ENCODE measurements around the gene TBC1D4. TPM values are rescaled to one million over a fixed set of nuclear protein-coding genes. Genes with fewer than 3 reads are reported as not detected.

Gene TBC1D4
- total and polyA plus RNA-seq, 2 experiments from 2014 or later, result 18.7 to 38.2 TPM

DNA sequence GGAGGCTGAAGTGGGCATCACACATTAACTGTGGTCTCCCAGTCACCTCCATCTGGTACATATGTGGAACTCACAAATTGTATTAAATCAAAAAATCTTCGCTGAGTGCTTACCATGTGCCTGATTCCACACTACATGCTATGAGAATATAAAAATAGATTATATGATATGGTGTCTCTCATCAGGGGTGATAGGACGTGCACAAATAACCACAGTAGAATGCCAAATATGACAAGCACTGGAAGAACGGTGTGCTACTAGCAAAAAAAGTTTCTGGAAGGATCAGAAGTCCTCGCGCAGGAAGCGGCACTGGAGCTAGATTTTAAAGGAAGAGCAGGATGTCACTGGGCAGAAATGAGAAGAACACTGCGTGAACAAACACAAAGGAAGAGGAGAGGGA is 62.3 kb downstream of the TBC1D4 start:
- H3K79me2 ChIP-seq (replicated peaks; ENCODE audit: insufficient read depth), result peaks cover 14% of the 10 kb centered on the region
- Mint-ChIP-seq H3K4me1 (peaks cover 19% of the 10 kb centered on the region), H3K9me3 (no peaks in the 10 kb centered on the region), H3K27ac (no peak overlapping the region), H3K27me3 (ENCODE audit: insufficient read depth, low read depth, poor library complexity) (no peaks in the 10 kb centered on the region), H3K4me3 (no peak overlapping the region), H3K36me3 (ENCODE audit: low read depth) (no peaks in the 10 kb centered on the region)
- no peaks in the 10 kb centered on the region; the same call in 1 of the 2 replicates for H4K20me1 ChIP-seq (replicated peaks; ENCODE audit: insufficient read depth)
- H3K36me3 ChIP-seq (ENCODE audit: insufficient read depth), result no peaks in the 10 kb centered on the region
- H3K4me3 ChIP-seq, result no peak overlapping the region
- ATAC-seq, result no peak
- no peak for DNase-seq (ENCODE audit: low spot score)
- TF ChIP-seq ZNF114 (CRISPR knock-in tag; IDR thresholded peaks at IDR 0.05) (no peak), JUNB (IDR thresholded peaks at IDR 0.05; ENCODE audit: unreplicated experiment) (no peak), ZNF331 (CRISPR knock-in tag; IDR thresholded peaks at IDR 0.05; ENCODE audit: low read depth) (no peak), EZH2phosphoT487 (IDR thresholded peaks at IDR 0.05; ENCODE audit: unreplicated experiment) (no peak), POLR2AphosphoS5 (IDR thresholded peaks at IDR 0.05; ENCODE audit: low read depth) (no peak)
- TF ChIP-seq, protein P1, sequence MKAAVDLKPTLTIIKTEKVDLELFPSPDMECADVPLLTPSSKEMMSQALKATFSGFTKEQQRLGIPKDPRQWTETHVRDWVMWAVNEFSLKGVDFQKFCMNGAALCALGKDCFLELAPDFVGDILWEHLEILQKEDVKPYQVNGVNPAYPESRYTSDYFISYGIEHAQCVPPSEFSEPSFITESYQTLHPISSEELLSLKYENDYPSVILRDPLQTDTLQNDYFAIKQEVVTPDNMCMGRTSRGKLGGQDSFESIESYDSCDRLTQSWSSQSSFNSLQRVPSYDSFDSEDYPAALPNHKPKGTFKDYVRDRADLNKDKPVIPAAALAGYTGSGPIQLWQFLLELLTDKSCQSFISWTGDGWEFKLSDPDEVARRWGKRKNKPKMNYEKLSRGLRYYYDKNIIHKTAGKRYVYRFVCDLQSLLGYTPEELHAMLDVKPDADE (IDR thresholded peaks at IDR 0.05), result no peak
- TF ChIP-seq, protein P2, sequence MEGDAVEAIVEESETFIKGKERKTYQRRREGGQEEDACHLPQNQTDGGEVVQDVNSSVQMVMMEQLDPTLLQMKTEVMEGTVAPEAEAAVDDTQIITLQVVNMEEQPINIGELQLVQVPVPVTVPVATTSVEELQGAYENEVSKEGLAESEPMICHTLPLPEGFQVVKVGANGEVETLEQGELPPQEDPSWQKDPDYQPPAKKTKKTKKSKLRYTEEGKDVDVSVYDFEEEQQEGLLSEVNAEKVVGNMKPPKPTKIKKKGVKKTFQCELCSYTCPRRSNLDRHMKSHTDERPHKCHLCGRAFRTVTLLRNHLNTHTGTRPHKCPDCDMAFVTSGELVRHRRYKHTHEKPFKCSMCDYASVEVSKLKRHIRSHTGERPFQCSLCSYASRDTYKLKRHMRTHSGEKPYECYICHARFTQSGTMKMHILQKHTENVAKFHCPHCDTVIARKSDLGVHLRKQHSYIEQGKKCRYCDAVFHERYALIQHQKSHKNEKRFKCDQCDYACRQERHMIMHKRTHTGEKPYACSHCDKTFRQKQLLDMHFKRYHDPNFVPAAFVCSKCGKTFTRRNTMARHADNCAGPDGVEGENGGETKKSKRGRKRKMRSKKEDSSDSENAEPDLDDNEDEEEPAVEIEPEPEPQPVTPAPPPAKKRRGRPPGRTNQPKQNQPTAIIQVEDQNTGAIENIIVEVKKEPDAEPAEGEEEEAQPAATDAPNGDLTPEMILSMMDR (conservative IDR thresholded peaks at IDR 0.05; ENCODE audit: low read depth in 2 of 2), result no peak
- TF ChIP-seq, protein P3, sequence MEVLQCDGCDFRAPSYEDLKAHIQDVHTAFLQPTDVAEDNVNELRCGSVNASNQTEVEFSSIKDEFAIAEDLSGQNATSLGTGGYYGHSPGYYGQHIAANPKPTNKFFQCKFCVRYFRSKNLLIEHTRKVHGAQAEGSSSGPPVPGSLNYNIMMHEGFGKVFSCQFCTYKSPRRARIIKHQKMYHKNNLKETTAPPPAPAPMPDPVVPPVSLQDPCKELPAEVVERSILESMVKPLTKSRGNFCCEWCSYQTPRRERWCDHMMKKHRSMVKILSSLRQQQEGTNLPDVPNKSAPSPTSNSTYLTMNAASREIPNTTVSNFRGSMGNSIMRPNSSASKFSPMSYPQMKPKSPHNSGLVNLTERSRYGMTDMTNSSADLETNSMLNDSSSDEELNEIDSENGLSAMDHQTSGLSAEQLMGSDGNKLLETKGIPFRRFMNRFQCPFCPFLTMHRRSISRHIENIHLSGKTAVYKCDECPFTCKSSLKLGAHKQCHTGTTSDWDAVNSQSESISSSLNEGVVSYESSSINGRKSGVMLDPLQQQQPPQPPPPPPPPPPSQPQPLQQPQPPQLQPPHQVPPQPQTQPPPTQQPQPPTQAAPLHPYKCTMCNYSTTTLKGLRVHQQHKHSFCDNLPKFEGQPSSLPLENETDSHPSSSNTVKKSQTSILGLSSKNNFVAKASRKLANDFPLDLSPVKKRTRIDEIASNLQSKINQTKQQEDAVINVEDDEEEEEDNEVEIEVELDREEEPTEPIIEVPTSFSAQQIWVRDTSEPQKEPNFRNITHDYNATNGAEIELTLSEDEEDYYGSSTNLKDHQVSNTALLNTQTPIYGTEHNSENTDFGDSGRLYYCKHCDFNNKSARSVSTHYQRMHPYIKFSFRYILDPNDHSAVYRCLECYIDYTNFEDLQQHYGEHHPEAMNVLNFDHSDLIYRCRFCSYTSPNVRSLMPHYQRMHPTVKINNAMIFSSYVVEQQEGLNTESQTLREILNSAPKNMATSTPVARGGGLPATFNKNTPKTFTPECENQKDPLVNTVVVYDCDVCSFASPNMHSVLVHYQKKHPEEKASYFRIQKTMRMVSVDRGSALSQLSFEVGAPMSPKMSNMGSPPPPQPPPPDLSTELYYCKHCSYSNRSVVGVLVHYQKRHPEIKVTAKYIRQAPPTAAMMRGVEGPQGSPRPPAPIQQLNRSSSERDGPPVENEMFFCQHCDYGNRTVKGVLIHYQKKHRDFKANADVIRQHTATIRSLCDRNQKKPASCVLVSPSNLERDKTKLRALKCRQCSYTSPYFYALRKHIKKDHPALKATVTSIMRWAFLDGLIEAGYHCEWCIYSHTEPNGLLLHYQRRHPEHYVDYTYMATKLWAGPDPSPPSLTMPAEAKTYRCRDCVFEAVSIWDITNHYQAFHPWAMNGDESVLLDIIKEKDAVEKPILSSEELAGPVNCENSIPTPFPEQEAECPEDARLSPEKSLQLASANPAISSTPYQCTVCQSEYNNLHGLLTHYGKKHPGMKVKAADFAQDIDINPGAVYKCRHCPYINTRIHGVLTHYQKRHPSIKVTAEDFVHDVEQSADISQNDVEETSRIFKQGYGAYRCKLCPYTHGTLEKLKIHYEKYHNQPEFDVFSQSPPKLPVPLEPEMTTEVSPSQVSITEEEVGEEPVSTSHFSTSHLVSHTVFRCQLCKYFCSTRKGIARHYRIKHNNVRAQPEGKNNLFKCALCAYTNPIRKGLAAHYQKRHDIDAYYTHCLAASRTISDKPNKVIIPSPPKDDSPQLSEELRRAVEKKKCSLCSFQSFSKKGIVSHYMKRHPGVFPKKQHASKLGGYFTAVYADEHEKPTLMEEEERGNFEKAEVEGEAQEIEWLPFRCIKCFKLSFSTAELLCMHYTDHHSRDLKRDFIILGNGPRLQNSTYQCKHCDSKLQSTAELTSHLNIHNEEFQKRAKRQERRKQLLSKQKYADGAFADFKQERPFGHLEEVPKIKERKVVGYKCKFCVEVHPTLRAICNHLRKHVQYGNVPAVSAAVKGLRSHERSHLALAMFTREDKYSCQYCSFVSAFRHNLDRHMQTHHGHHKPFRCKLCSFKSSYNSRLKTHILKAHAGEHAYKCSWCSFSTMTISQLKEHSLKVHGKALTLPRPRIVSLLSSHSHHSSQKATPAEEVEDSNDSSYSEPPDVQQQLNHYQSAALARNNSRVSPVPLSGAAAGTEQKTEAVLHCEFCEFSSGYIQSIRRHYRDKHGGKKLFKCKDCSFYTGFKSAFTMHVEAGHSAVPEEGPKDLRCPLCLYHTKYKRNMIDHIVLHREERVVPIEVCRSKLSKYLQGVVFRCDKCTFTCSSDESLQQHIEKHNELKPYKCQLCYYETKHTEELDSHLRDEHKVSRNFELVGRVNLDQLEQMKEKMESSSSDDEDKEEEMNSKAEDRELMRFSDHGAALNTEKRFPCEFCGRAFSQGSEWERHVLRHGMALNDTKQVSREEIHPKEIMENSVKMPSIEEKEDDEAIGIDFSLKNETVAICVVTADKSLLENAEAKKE (CRISPR knock-in tag; IDR thresholded peaks at IDR 0.05), result no peak
- TF ChIP-seq, protein P4, sequence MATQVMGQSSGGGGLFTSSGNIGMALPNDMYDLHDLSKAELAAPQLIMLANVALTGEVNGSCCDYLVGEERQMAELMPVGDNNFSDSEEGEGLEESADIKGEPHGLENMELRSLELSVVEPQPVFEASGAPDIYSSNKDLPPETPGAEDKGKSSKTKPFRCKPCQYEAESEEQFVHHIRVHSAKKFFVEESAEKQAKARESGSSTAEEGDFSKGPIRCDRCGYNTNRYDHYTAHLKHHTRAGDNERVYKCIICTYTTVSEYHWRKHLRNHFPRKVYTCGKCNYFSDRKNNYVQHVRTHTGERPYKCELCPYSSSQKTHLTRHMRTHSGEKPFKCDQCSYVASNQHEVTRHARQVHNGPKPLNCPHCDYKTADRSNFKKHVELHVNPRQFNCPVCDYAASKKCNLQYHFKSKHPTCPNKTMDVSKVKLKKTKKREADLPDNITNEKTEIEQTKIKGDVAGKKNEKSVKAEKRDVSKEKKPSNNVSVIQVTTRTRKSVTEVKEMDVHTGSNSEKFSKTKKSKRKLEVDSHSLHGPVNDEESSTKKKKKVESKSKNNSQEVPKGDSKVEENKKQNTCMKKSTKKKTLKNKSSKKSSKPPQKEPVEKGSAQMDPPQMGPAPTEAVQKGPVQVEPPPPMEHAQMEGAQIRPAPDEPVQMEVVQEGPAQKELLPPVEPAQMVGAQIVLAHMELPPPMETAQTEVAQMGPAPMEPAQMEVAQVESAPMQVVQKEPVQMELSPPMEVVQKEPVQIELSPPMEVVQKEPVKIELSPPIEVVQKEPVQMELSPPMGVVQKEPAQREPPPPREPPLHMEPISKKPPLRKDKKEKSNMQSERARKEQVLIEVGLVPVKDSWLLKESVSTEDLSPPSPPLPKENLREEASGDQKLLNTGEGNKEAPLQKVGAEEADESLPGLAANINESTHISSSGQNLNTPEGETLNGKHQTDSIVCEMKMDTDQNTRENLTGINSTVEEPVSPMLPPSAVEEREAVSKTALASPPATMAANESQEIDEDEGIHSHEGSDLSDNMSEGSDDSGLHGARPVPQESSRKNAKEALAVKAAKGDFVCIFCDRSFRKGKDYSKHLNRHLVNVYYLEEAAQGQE (IDR thresholded peaks at IDR 0.05; ENCODE audit: unreplicated experiment), result no peak
- H3K4me2 ChIP-seq, result no peak overlapping the region
- H3K27me3 ChIP-seq (ENCODE audit: insufficient read depth), result no peaks in the 10 kb centered on the region
- H3K9me2 ChIP-seq (ENCODE audit: insufficient read depth), result no peaks in the 10 kb centered on the region
- no peak overlapping the region for H2AFZ ChIP-seq
- no peak overlapping the region for H3K27ac ChIP-seq (ENCODE audit: low read depth)
- H3F3A ChIP-seq (replicated peaks; ENCODE audit: low read depth), result no peaks in the 10 kb centered on the region
- H3K4me1 ChIP-seq (ENCODE audit: insufficient read depth), result 0 out of 2 replicates have a peak, but pooled peaks cover 7% of the 10 kb centered on the region
